Measurements from ENCODE around the gene CRIP1.

Gene CRIP1

GRCh38 chr14:105483300-105484068, 3.2 kb upstream of the CRIP1 start:
- no peaks in the 10 kb centered on the region for H3F3A ChIP-seq (ENCODE audit: insufficient read depth)
- H3K9ac ChIP-seq (ENCODE audit: low read length), result no peak overlapping the region
- H3K36me3 ChIP-seq (ENCODE audit: low read length), result no peaks in the 10 kb centered on the region
- H3K27ac ChIP-seq (ENCODE audit: low read depth, low read length), result no peak overlapping the region
- no peak overlapping the region for H3K4me2 ChIP-seq (ENCODE audit: low read depth, low read length, poor library complexity, severe bottlenecking)
- H3K4me3 ChIP-seq (ENCODE audit: insufficient read depth, low read length, poor library complexity, severe bottlenecking), result no peak overlapping the region
- H2AFZ ChIP-seq (ENCODE audit: low read depth, low read length, severe bottlenecking), result no peak overlapping the region
- H3K27me3 ChIP-seq (ENCODE audit: low read length), result no peaks in the 10 kb centered on the region
- H4K20me1 ChIP-seq (ENCODE audit: low read depth, low read length), result no peaks in the 10 kb centered on the region
- TF ChIP-seq EZH2phosphoT487 (conservative IDR thresholded peaks at IDR 0.05; ENCODE audit: low read length) (no peak), CTCF (IDR thresholded peaks at IDR 0.05; ENCODE audit: insufficient read depth, low read length, poor library complexity, severe bottlenecking) (no peak)
- H3K9me3 ChIP-seq (ENCODE audit: insufficient read depth, low read length), result no peaks in the 10 kb centered on the region
- no peaks in the 10 kb centered on the region for H3K79me2 ChIP-seq (ENCODE audit: insufficient read depth, low read length)
- H3K9me2 ChIP-seq (replicated peaks; ENCODE audit: insufficient read depth, low read length), result no peaks in the 10 kb centered on the region

GRCh38 chr14:105484069-105484996, 2.4 kb upstream of the CRIP1 start:
- no peak for TF ChIP-seq EZH2phosphoT487 (conservative IDR thresholded peaks at IDR 0.05; ENCODE audit: low read length)
- TF ChIP-seq CTCF (IDR thresholded peaks at IDR 0.05; ENCODE audit: insufficient read depth, low read length, poor library complexity, severe bottlenecking), result no peak
- Histone ChIP-seq H3K79me2 (ENCODE audit: insufficient read depth, low read length) (no peaks in the 10 kb centered on the region), H3K27ac (ENCODE audit: low read depth, low read length) (no peak overlapping the region), H3K27me3 (ENCODE audit: low read length) (no peaks in the 10 kb centered on the region), H3K36me3 (ENCODE audit: low read length) (no peaks in the 10 kb centered on the region), H2AFZ (ENCODE audit: low read depth, low read length, severe bottlenecking) (no peak overlapping the region), H3K4me2 (ENCODE audit: low read depth, low read length, poor library complexity, severe bottlenecking) (no peak overlapping the region), H4K20me1 (ENCODE audit: low read depth, low read length) (no peaks in the 10 kb centered on the region), H3K4me3 (ENCODE audit: insufficient read depth, low read length, poor library complexity, severe bottlenecking) (no peak overlapping the region), H3K9ac (ENCODE audit: low read length) (no peak overlapping the region), H3K9me3 (ENCODE audit: insufficient read depth, low read length) (no peaks in the 10 kb centered on the region), H3K9me2 (replicated peaks; ENCODE audit: insufficient read depth, low read length) (no peaks in the 10 kb centered on the region), H3F3A (ENCODE audit: insufficient read depth) (no peaks in the 10 kb centered on the region)

GRCh38 chr14:105484997-105485393, 1.7 kb upstream of the CRIP1 start:
- H4K20me1 ChIP-seq (ENCODE audit: low read depth, low read length), result no peaks in the 10 kb centered on the region
- no peak overlapping the region for H3K9ac ChIP-seq (ENCODE audit: low read length)
- no peaks in the 10 kb centered on the region for H3K27me3 ChIP-seq (ENCODE audit: low read length)
- no peak overlapping the region for H3K4me2 ChIP-seq (ENCODE audit: low read depth, low read length, poor library complexity, severe bottlenecking)
- TF ChIP-seq EZH2phosphoT487 (conservative IDR thresholded peaks at IDR 0.05; ENCODE audit: low read length) (no peak), CTCF (IDR thresholded peaks at IDR 0.05; ENCODE audit: insufficient read depth, low read length, poor library complexity, severe bottlenecking) (no peak)
- H3K9me2 ChIP-seq (replicated peaks; ENCODE audit: insufficient read depth, low read length), result no peaks in the 10 kb centered on the region
- no peaks in the 10 kb centered on the region for H3K9me3 ChIP-seq (ENCODE audit: insufficient read depth, low read length)
- no peaks in the 10 kb centered on the region for H3K36me3 ChIP-seq (ENCODE audit: low read length)
- no peak overlapping the region for H3K4me3 ChIP-seq (ENCODE audit: insufficient read depth, low read length, poor library complexity, severe bottlenecking)
- H3K79me2 ChIP-seq (ENCODE audit: insufficient read depth, low read length), result no peaks in the 10 kb centered on the region
- H2AFZ ChIP-seq (ENCODE audit: low read depth, low read length, severe bottlenecking), result no peak overlapping the region
- H3F3A ChIP-seq (ENCODE audit: insufficient read depth), result no peaks in the 10 kb centered on the region
- H3K27ac ChIP-seq (ENCODE audit: low read depth, low read length), result no peak overlapping the region

Measured in SU-DHL-6 (cell line).